Endothelial cell (in vitro differentiated cells): Measurements from ENCODE around the gene OR51I1. TPM values are rescaled to one million over a fixed set of nuclear protein-coding genes. Genes with fewer than 3 reads are reported as not detected.

Experiments
- DNase-seq: peaks from one replicate; pipeline ENCODE4 v3.0.0; 2021; ENCODE audit warnings: low spot score
- H3K27ac Mint-ChIP-seq: one replicate; pipeline ENCODE4 v1.8.0; 2021; ENCODE audit warnings: mixed read lengths, inconsistent platforms; ENCODE audit not compliant: unreplicated experiment
- H3K27me3 Mint-ChIP-seq: one replicate; pipeline ENCODE4 v1.8.0; 2021; ENCODE audit warnings: mild to moderate bottlenecking, moderate library complexity, mixed read lengths, inconsistent platforms; ENCODE audit not compliant: unreplicated experiment
- H3K36me3 Mint-ChIP-seq: one replicate; pipeline ENCODE4 v1.8.0; 2021; ENCODE audit warnings: mild to moderate bottlenecking, low read depth, mixed read lengths, inconsistent platforms; ENCODE audit not compliant: unreplicated experiment
- H3K4me1 Mint-ChIP-seq: one replicate; pipeline ENCODE4 v1.8.0; 2021; ENCODE audit warnings: mild to moderate bottlenecking, mixed read lengths, inconsistent platforms; ENCODE audit not compliant: unreplicated experiment
- H3K4me3 Mint-ChIP-seq: one replicate; pipeline ENCODE4 v1.8.0; 2021; ENCODE audit warnings: mild to moderate bottlenecking, mixed read lengths, inconsistent platforms; ENCODE audit not compliant: unreplicated experiment
- H3K9me3 Mint-ChIP-seq: one replicate; pipeline ENCODE4 v1.8.0; 2021; ENCODE audit warnings: mixed read lengths, inconsistent platforms; ENCODE audit not compliant: unreplicated experiment
- CTCF ChIP-seq: fragments of 200-600 bp; sonication (generic); IDR thresholded peaks from one replicate; pipeline ENCODE4 v1.5.0; 2021; ENCODE audit warnings: antibody characterized with exemption; ENCODE audit not compliant: unreplicated experiment
- total RNA-seq: library from RNA; stranded (reverse); fragmentation: NEBNext Ultra II Directional; extraction: Animal tissue kit (Norgen Biotek cat#: 25700); gene quantifications from one replicate; pipeline ENCODE4 v1.2.1, GENCODE V29; 2021; ENCODE audit not compliant: unreplicated experiment

Gene OR51I1
- total RNA-seq, 1 donor from 2014 or later = 1.2 TPM

GRCh38 chr11:5421811-5422210 lies 19.5 kb downstream of the OR51I1 start, which contains the start of gene OR51Q1:
Gene OR51Q1 (plus strand): TSS chr11:5422111. CDS start chr11:5422201, 90 bp downstream.
- no peak for TF ChIP-seq CTCF
- Mint-ChIP-seq H3K9me3 (no peaks in the 10 kb centered on the region), H3K27me3 (peaks cover 1% of the 10 kb centered on the region), H3K4me3 (no peak within 1 kb of the TSS), H3K36me3 (no peaks in the 10 kb centered on the region), H3K27ac (no peak within 1 kb of the TSS), H3K4me1 (peaks cover 27% of the 10 kb centered on the region)
- no peak for DNase-seq

GRCh38 chr11:5420993-5421392 lies 20.3 kb downstream of the OR51I1 start:
- DNase-seq = no peak
- no peaks in the 10 kb centered on the region for H3K9me3 Mint-ChIP-seq
- peaks cover 1% of the 10 kb centered on the region for H3K27me3 Mint-ChIP-seq
- no peak overlapping the region for H3K4me3 Mint-ChIP-seq
- no peak overlapping the region for H3K27ac Mint-ChIP-seq
- H3K36me3 Mint-ChIP-seq = no peaks in the 10 kb centered on the region
- no peak for TF ChIP-seq CTCF
- H3K4me1 Mint-ChIP-seq = peaks cover 24% of the 10 kb centered on the region

- peaks cover 27% of the 10 kb centered on the region for H3K4me1 Mint-ChIP-seq
- no peaks in the 10 kb centered on the region for H3K9me3 Mint-ChIP-seq
- TF ChIP-seq CTCF = no peak
- no peaks in the 10 kb centered on the region for H3K27me3 Mint-ChIP-seq
- H3K27ac Mint-ChIP-seq = no peak overlapping the region
- no peak for DNase-seq
- H3K4me3 Mint-ChIP-seq = no peak overlapping the region
- H3K36me3 Mint-ChIP-seq = no peaks in the 10 kb centered on the region
Measured at GRCh38 chr11:5405173-5405572, 36.1 kb downstream of the OR51I1 start.

GRCh38 chr11:5398936-5399335 lies 42.4 kb downstream of the OR51I1 start:
- peaks cover 9% of the 10 kb centered on the region for H3K4me1 Mint-ChIP-seq
- no peak overlapping the region for H3K27ac Mint-ChIP-seq
- no peak for TF ChIP-seq CTCF

GRCh38 chr11:5394091-5394490 lies 47.2 kb downstream of the OR51I1 start:
- no peak overlapping the region for H3K27ac Mint-ChIP-seq
- H3K4me3 Mint-ChIP-seq = no peak overlapping the region
- H3K36me3 Mint-ChIP-seq = no peaks in the 10 kb centered on the region
- H3K27me3 Mint-ChIP-seq = no peaks in the 10 kb centered on the region
- no peaks in the 10 kb centered on the region for H3K4me1 Mint-ChIP-seq
- H3K9me3 Mint-ChIP-seq = no peaks in the 10 kb centered on the region
- no peak for TF ChIP-seq CTCF
- DNase-seq = no peak

More at GRCh38 chr11:5398936-5399335, 42.4 kb downstream of the OR51I1 start:
- H3K4me3 Mint-ChIP-seq = no peak overlapping the region
- H3K27me3 Mint-ChIP-seq = no peaks in the 10 kb centered on the region
- no peak for DNase-seq
- H3K36me3 Mint-ChIP-seq = no peaks in the 10 kb centered on the region
- no peaks in the 10 kb centered on the region for H3K9me3 Mint-ChIP-seq

Other genes starting within 250 kb of the OR51I1 start
- not detected for gene OR51V1, start 240.8 kb downstream of the OR51I1 start, total RNA-seq
- gene HBB, start 214.4 kb downstream of the OR51I1 start, total RNA-seq = not detected
- not detected for gene HBD, start 207.0 kb downstream of the OR51I1 start, total RNA-seq
- not detected for gene HBG1, start 191.7 kb downstream of the OR51I1 start, total RNA-seq
- 0.82 TPM for gene HBG2, start 186.7 kb downstream of the OR51I1 start, total RNA-seq
- gene HBE1, start 171.6 kb downstream of the OR51I1 start, total RNA-seq = not detected
- 0.49 TPM for gene OR51B4, start 139.6 kb downstream of the OR51I1 start, total RNA-seq
- not detected for gene OR51B2, start 117.2 kb downstream of the OR51I1 start, total RNA-seq
- 0.82 TPM for gene OR51B5, start 98.0 kb downstream of the OR51I1 start, total RNA-seq
- not detected for gene OR51B6, start 90.0 kb downstream of the OR51I1 start, total RNA-seq
- gene OR51M1, start 57.7 kb downstream of the OR51I1 start, total RNA-seq = not detected
- not detected for gene OR51Q1, start 19.4 kb downstream of the OR51I1 start, total RNA-seq
- not detected for gene OR51I2, start 7.8 kb upstream of the OR51I1 start, total RNA-seq
- not detected for gene OR52D1, start 47.2 kb upstream of the OR51I1 start, total RNA-seq
- gene UBQLN3, start 68.4 kb upstream of the OR51I1 start, total RNA-seq = 1.1 TPM
- gene UBQLNL, start 75.2 kb upstream of the OR51I1 start, total RNA-seq = 4.4 TPM
- gene OR52H1, start 107.0 kb upstream of the OR51I1 start, total RNA-seq = 2.1 TPM
- gene OR52B6, start 139.4 kb upstream of the OR51I1 start, total RNA-seq = not detected
- gene TRIM6, start 155.1 kb upstream of the OR51I1 start, total RNA-seq = 10.1 TPM
- gene TRIM34, start 183.5 kb upstream of the OR51I1 start, total RNA-seq = 0.64 TPM
- 114 TPM for gene TRIM5, start 243.6 kb upstream of the OR51I1 start, total RNA-seq
- 1.2 TPM for gene TRIM22, start 248.3 kb upstream of the OR51I1 start, total RNA-seq